ELR (cell line): ENCODE results near the gene CORO1C.
A peak's percentile ranks its signal among the peaks of the same experiment; 100 is the strongest.

Experiments
- DNase-seq: peaks from one replicate; pipeline ENCODE4 v3.0.0-alpha.2; 2015; ENCODE audit warnings: low read depth

CORO1C gene

GRCh38 chr12:108696111-108696995, 35.0 kb downstream of the CORO1C start:
- DNase-seq = peak; percentile 97

- DNase-seq = peak; percentile 82
Observed at GRCh38 chr12:108694812-108695278, 36.5 kb downstream of the CORO1C start.

GRCh38 chr12:108693751-108694150, 37.6 kb downstream of the CORO1C start:
- no peak for DNase-seq

GRCh38 chr12:108693186-108693730, 38.1 kb downstream of the CORO1C start:
- DNase-seq = no peak

- peak; percentile 52 for DNase-seq
Observed at GRCh38 chr12:108691998-108692808, 39.1 kb downstream of the CORO1C start.

GRCh38 chr12:108691175-108691997, 39.9 kb downstream of the CORO1C start:
- DNase-seq = peak; percentile 100

- DNase-seq = no peak
Observed at GRCh38 chr12:108690542-108691174, 40.7 kb downstream of the CORO1C start.

GRCh38 chr12:108690191-108690518, 41.2 kb downstream of the CORO1C start:
- no peak for DNase-seq

- peak; percentile 30 for DNase-seq
Observed at GRCh38 chr12:108689314-108690190, 41.8 kb downstream of the CORO1C start.

GRCh38 chr12:108686780-108687179, 44.5 kb downstream of the CORO1C start:
- DNase-seq = no peak

GRCh38 chr12:108685469-108686260, 45.7 kb downstream of the CORO1C start:
- no peak for DNase-seq

GRCh38 chr12:108683906-108684556, 47.3 kb downstream of the CORO1C start:
- no peak for DNase-seq

- DNase-seq = no peak
Observed at GRCh38 chr12:108681317-108681716, 50.0 kb downstream of the CORO1C start.

- DNase-seq = no peak
Observed at GRCh38 chr12:108679106-108679681, 52.1 kb downstream of the CORO1C start.

- no peak for DNase-seq
Observed at GRCh38 chr12:108678104-108678730, 53.1 kb downstream of the CORO1C start.

- DNase-seq = no peak
Observed at GRCh38 chr12:108677381-108677780, 53.9 kb downstream of the CORO1C start.

- no peak for DNase-seq
Observed at GRCh38 chr12:108676707-108677106, 54.6 kb downstream of the CORO1C start.

- DNase-seq = no peak
Observed at GRCh38 chr12:108675792-108676191, 55.5 kb downstream of the CORO1C start.
